ENCODE measurements around the gene AP2A2.

DNA sequence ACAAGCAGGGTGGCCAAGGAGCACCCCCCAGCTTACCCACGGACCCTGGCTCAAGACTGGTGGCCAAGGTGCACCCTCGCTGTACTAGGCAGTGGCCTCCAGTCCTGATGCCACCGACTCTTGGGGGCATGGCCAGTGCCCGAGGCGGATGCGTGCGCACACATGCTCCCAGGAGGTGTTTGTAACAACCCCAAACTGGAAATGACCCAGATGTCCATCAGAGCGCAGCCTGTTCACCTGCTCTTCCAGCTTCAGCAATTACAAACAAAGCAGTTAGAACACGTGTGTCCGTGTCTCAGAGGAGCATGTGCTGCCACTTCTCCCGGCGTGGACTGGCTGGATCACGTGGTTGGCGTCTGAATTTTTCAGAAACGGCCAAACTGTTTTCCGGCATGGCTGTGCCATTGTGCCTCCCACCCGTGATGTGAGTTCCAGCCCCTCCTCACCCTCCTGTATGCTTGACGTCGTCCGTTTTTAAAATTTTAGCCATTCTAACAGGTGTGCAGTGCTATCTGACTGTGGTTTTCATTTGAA, 118.0 kb downstream of the AP2A2 start:
- no peak for TF ChIP-seq CTCF (conservative IDR thresholded peaks at IDR 0.05)
- no peak for TF ChIP-seq EZH2 (IDR thresholded peaks at IDR 0.05; ENCODE audit: low read depth)

All from PC-9 (cell line).